RPMI7951 (cell line): ENCODE data around the gene ASB13. TPM values are rescaled to one million over a fixed set of nuclear protein-coding genes. Genes with fewer than 3 reads are reported as not detected.
"Not testable (repeated sequence)": the region's sequence is repeated elsewhere in the genome, so short reads cannot be mapped to it uniquely, and the experiment has no call there.

Experiments
- DNase-seq: peaks from one replicate; pipeline ENCODE4 v3.0.0-alpha.2; 2012; ENCODE audit warnings: low read depth
- total RNA-seq: library from RNA; depleted of rRNA; stranded (reverse); fragments of >200 nt; shearing (Covaris generic); gene quantifications from 2 replicates; pipeline ENCODE4 v1.2.3, GENCODE V29; 2014

The ASB13 gene
- total RNA-seq, 1 experiment from 2014 or later = 11.7 TPM

GRCh38 chr10:5623081-5623748, 43.2 kb downstream of the ASB13 start:
- peak; percentile 91 for DNase-seq

GRCh38 chr10:5622186-5622960, 44.0 kb downstream of the ASB13 start:
- peak; percentile 29 for DNase-seq

GRCh38 chr10:5621371-5621770, 45.0 kb downstream of the ASB13 start:
- not testable (repeated sequence) for DNase-seq

GRCh38 chr10:5620966-5621365, 45.4 kb downstream of the ASB13 start:
- DNase-seq = no peak

GRCh38 chr10:5620223-5620721, 46.1 kb downstream of the ASB13 start:
- no peak for DNase-seq

- peak; percentile 24 for DNase-seq
These were observed 46.8 kb downstream of the ASB13 start for GRCh38 chr10:5619362-5620211.

GRCh38 chr10:5618829-5619228, 47.6 kb downstream of the ASB13 start:
- peak; percentile 76 for DNase-seq

- DNase-seq = no peak
These were observed 48.4 kb downstream of the ASB13 start for GRCh38 chr10:5618042-5618441.

- DNase-seq = no peak
These were observed 48.9 kb downstream of the ASB13 start for GRCh38 chr10:5617521-5617920.

- DNase-seq = no peak
These were observed 49.6 kb downstream of the ASB13 start for GRCh38 chr10:5616836-5617235.

- no peak for DNase-seq
These were observed 50.3 kb downstream of the ASB13 start for GRCh38 chr10:5616046-5616445.

GRCh38 chr10:5615316-5615715, 51.1 kb downstream of the ASB13 start:
- DNase-seq = peak; percentile 27

GRCh38 chr10:5614155-5614721, 52.2 kb downstream of the ASB13 start:
- DNase-seq = peak; percentile 94

GRCh38 chr10:5613481-5614154, 52.8 kb downstream of the ASB13 start:
- no peak for DNase-seq

GRCh38 chr10:5611899-5612680, 54.3 kb downstream of the ASB13 start:
- DNase-seq = peak; percentile 81

- DNase-seq = no peak
These were observed 56.3 kb downstream of the ASB13 start for GRCh38 chr10:5609952-5610616.

GRCh38 chr10:5608608-5609220, 57.7 kb downstream of the ASB13 start:
- DNase-seq = peak; percentile 76

GRCh38 chr10:5607594-5607993, 58.8 kb downstream of the ASB13 start:
- no peak for DNase-seq

- no peak for DNase-seq
These were observed 59.5 kb downstream of the ASB13 start for GRCh38 chr10:5606864-5607263.
